UCSD-AML1 (cell line): ENCODE results near the gene C1orf105.
"Not testable (repeated sequence)": the region's sequence is repeated elsewhere in the genome, so short reads cannot be mapped to it uniquely, and the experiment has no call there.

Experiments used
- DNase-seq: peaks from one replicate; lab custom pipeline; 2025; ENCODE audit not compliant: unreplicated experiment; lab: John Stamatoyannopoulos, UW

C1orf105 gene

GRCh38 chr1:172420385-172420784 is at the start of gene C1orf105:
C1orf105 (plus strand) TSS chr1:172420685; CDS start chr1:172420886, 201 bp downstream.
- DNase-seq = no peak

- DNase-seq = not testable (repeated sequence)
Observed at GRCh38 chr1:172371646-172372045, 48.8 kb upstream of the C1orf105 start.

GRCh38 chr1:172373864-172374263 is 46.6 kb upstream of the C1orf105 start:
- no peak for DNase-seq

- DNase-seq = no peak
Observed at GRCh38 chr1:172375211-172375631, 45.3 kb upstream of the C1orf105 start.

- no peak for DNase-seq
Observed at GRCh38 chr1:172376431-172376830, 44.1 kb upstream of the C1orf105 start.

- no peak for DNase-seq
Observed at GRCh38 chr1:172377565-172377964, 42.9 kb upstream of the C1orf105 start.

- DNase-seq = no peak
Observed at GRCh38 chr1:172378109-172378760, 42.2 kb upstream of the C1orf105 start.

- peak; percentile 11 for DNase-seq
Observed at GRCh38 chr1:172380441-172381244, 39.8 kb upstream of the C1orf105 start.

GRCh38 chr1:172381946-172382345 is 38.5 kb upstream of the C1orf105 start:
- no peak for DNase-seq

- no peak for DNase-seq
Observed at GRCh38 chr1:172382406-172382805, 38.1 kb upstream of the C1orf105 start.

GRCh38 chr1:172382990-172383389 is 37.5 kb upstream of the C1orf105 start:
- DNase-seq = no peak

- DNase-seq = no peak
Observed at GRCh38 chr1:172383536-172383935, 36.9 kb upstream of the C1orf105 start.

GRCh38 chr1:172384656-172385055 is 35.8 kb upstream of the C1orf105 start:
- no peak for DNase-seq

GRCh38 chr1:172386046-172386445 is 34.4 kb upstream of the C1orf105 start:
- DNase-seq = no peak

GRCh38 chr1:172388490-172388889 is 32.0 kb upstream of the C1orf105 start:
- no peak for DNase-seq

GRCh38 chr1:172390301-172390682 is 30.2 kb upstream of the C1orf105 start:
- DNase-seq = no peak

GRCh38 chr1:172390683-172391551 is 29.6 kb upstream of the C1orf105 start:
- no peak for DNase-seq

- no peak for DNase-seq
Observed at GRCh38 chr1:172391976-172392375, 28.5 kb upstream of the C1orf105 start.

GRCh38 chr1:172393354-172393753 is 27.1 kb upstream of the C1orf105 start:
- no peak for DNase-seq

- peak; percentile 18 for DNase-seq
Observed at GRCh38 chr1:172394141-172394751, 26.2 kb upstream of the C1orf105 start.

- no peak for DNase-seq
Observed at GRCh38 chr1:172394811-172395210, 25.7 kb upstream of the C1orf105 start.
